Lung (tissue), 12 donors: ENCODE data around the gene APBA2. TPM values are rescaled to one million over a fixed set of nuclear protein-coding genes. Genes with fewer than 3 reads are reported as not detected.

Experiments
- ATAC-seq: fragments of 200-7000 bp; cut with Tn5 transposase; one replicate; pipeline ENCODE4 v1.9.1; 2020; ENCODE audit warnings: moderate number of reproducible peaks; ENCODE audit not compliant: insufficient read depth, low FRiP score
- DNase-seq, 3 donors: peaks; one replicate each; pipeline ENCODE4 v3.0.0-alpha.2; 2013 to 2017
- H3K27ac ChIP-seq, 2 donors: one replicate each; pipeline ENCODE4 v1.5.1; 2013; ENCODE audit warnings: mild to moderate bottlenecking in 2 of 2, moderate library complexity in 2 of 2, control low read depth in 1 of 2, inconsistent platforms in 1 of 2, low read depth in 1 of 2, low read length in 1 of 2
- H3K27me3 ChIP-seq, 3 donors: one replicate each; pipeline ENCODE4 v1.5.1; 2013; ENCODE audit warnings: low read length in 2 of 3; ENCODE audit not compliant: control insufficient read depth in 3 of 3, insufficient read depth in 3 of 3
- H3K36me3 ChIP-seq, 4 donors: one replicate each; pipeline ENCODE4 v1.5.1; 2013; ENCODE audit warnings: low read length in 4 of 4, mild to moderate bottlenecking in 1 of 4, moderate library complexity in 1 of 4; ENCODE audit not compliant: control insufficient read depth in 4 of 4, insufficient read depth in 4 of 4
- H3K4me1 ChIP-seq, 5 donors: one replicate each; pipeline ENCODE4 v1.5.1; 2013; ENCODE audit warnings: low read length in 5 of 5, mild to moderate bottlenecking in 2 of 5, moderate library complexity in 1 of 5; ENCODE audit not compliant: control insufficient read depth in 5 of 5, insufficient read depth in 5 of 5
- H3K4me3 ChIP-seq: one replicate; pipeline ENCODE4 v1.5.1; 2013; ENCODE audit warnings: mild to moderate bottlenecking, control low read depth, moderate library complexity
- H3K9ac ChIP-seq, 2 donors: one replicate each; pipeline ENCODE4 v1.5.1; 2013; ENCODE audit warnings: low read length in 2 of 2, control low read depth in 1 of 2; ENCODE audit not compliant: insufficient read depth in 1 of 2
- H3K9me3 ChIP-seq, 4 donors: one replicate each; pipeline ENCODE4 v1.5.1; 2013; ENCODE audit warnings: low read length in 3 of 4, mild to moderate bottlenecking in 1 of 4, moderate library complexity in 1 of 4; ENCODE audit not compliant: control insufficient read depth in 4 of 4, insufficient read depth in 3 of 4
- WGBS, 2 donors: extraction: QIAGEN DNeasy Blood & Tissue Kit; methylation state at CpG; one replicate each; pipeline ENCODE4 v1.1.7; 2013; 5-methylcytosine and 5-hydroxymethylcytosine counted together
- polyA plus RNA-seq, 2 donors: library from polyadenylated mRNA; stranded (reverse); fragments of 200-250 nt; gene quantifications; one replicate each; pipeline ENCODE4 v1.2.1, GENCODE V29; 2013
- total RNA-seq, 2 donors: library from RNA; depleted of rRNA in 1 of 2; stranded (reverse); fragments of >200 nt in 1 of 2; gene quantifications; one replicate each; pipeline ENCODE4 v1.2.1, GENCODE V29; 2014 to 2021
- TF ChIP-seq, protein P1 (sequence below): IDR thresholded peaks from 2 replicates; pipeline ENCODE4 v1.5.1; 2012; ENCODE audit warnings: mild to moderate bottlenecking; ENCODE audit errors: control extremely low read depth, extremely low read depth
- donor health status: control.
- donor health status: control.
- donor health status: Bipolar disorder and iron deficiency.
- donor health status: healthy.
- donor health status: DM: yes; HTN: yes; CAD: no.

The APBA2 gene
- total and polyA plus RNA-seq, 4 donors = 1.6 to 18.3 (median 4.5) TPM

DNA sequence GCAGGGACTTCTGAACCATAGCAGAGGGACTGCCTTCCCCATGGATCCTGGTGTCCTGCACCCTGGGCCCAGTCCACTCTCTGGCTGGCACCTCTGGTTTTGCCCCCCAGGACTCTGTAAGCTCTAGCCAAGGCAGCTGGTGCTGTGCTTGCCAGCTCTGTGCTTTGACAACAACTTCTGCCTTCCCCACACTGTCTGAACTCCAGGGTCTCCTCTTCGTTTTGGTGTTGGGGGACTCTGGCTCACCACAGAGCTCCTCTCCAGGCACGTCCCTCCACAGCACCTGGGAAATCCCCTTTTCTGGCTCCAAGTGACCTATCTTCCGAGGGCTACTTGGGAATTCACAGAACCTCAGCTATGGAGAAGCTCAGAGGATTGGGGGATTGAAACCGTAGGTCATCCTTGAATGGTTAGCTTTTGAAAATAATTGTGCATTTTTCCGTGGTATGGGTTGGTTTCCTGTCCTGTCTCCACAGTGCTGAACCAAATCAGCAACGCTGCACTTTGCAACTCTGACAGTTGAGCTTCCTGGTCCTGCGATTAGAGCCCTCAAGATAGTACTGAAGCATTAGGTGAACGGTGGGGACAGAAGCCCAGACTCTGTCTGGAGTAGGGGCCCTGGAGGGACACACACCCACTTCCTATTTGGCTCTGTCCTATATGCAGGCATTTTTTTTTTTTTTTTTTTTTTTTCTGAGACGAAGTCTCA, 152.4 kb downstream of the APBA2 start:
- no peak overlapping the region for H3K27ac ChIP-seq
- H3K9me3 ChIP-seq = peaks cover 0 to 3% (median 0%) of the 10 kb centered on the region in 4 donors
- H3K36me3 ChIP-seq = no peaks in the 10 kb centered on the region
- ATAC-seq (no peak), DNase-seq (no peak)
- H3K4me1 ChIP-seq = no peaks in the 10 kb centered on the region
- no peak overlapping the region for H3K4me3 ChIP-seq
- H3K9ac ChIP-seq = no peak overlapping the region
- TF ChIP-seq, protein P1, sequence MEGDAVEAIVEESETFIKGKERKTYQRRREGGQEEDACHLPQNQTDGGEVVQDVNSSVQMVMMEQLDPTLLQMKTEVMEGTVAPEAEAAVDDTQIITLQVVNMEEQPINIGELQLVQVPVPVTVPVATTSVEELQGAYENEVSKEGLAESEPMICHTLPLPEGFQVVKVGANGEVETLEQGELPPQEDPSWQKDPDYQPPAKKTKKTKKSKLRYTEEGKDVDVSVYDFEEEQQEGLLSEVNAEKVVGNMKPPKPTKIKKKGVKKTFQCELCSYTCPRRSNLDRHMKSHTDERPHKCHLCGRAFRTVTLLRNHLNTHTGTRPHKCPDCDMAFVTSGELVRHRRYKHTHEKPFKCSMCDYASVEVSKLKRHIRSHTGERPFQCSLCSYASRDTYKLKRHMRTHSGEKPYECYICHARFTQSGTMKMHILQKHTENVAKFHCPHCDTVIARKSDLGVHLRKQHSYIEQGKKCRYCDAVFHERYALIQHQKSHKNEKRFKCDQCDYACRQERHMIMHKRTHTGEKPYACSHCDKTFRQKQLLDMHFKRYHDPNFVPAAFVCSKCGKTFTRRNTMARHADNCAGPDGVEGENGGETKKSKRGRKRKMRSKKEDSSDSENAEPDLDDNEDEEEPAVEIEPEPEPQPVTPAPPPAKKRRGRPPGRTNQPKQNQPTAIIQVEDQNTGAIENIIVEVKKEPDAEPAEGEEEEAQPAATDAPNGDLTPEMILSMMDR = no peak
- WGBS, 2 donors = 52 to 54% methylated on average over 9 of the region's 9 CpGs
- H3K27me3 ChIP-seq = no peaks in the 10 kb centered on the region

DNA sequence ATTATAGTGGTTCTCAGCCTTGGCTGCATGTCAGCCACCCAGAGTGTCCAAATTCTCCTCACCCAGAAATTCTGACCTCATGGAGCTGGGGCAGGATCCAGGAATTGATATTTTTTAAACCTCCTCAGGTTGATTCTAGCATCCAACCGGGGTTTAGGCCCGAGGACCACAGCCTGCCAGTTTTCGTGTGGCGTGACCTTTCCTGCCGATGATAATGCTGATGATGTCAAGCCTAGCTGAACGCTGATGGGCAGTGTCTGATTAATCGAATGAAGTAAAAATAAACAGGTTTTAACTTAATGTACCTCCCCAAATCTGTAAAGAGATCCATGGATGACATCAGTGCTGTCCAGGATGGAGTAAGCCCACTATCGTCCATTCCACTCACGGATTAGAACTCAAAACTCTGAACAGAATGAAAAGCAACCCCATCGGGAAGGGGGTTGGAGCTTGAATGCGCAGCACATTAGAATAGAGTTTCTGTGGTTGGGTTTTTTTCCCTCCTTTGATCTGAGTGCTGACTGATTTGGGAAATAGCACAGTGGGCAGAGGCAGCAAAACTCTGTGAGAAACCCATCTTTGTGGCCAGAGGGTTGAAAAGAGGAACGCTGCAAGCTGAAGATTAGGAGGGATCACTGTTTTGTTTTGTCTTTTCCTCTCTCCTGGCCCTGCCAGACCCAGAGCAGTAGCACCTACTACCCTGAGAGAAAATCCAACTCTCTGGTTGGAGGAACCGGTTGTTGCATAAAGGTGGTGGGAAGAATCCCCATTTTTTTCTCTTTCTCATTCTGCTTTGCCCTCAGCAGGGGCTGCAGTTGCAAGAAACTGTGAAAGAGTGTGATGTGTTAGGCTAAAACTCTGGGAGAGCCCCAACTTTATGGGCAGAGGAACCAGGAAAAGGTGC, 153.9 kb downstream of the APBA2 start:
- peaks cover 0 to 8% (median 0%) of the 10 kb centered on the region in 5 donors for H3K4me1 ChIP-seq
- H3K36me3 ChIP-seq = no peaks in the 10 kb centered on the region
- ATAC-seq (no peak), DNase-seq (no peak)
- TF ChIP-seq, protein P1 = no peak
- no peaks in the 10 kb centered on the region for H3K27me3 ChIP-seq
- no peak overlapping the region for H3K4me3 ChIP-seq
- H3K27ac ChIP-seq = no peak overlapping the region
- no peak overlapping the region for H3K9ac ChIP-seq
- H3K9me3 ChIP-seq = peaks cover 0 to 3% (median 0%) of the 10 kb centered on the region in 4 donors
- WGBS, 2 donors = 74 to 77% methylated on average over 13 of the region's 13 CpGs

DNA sequence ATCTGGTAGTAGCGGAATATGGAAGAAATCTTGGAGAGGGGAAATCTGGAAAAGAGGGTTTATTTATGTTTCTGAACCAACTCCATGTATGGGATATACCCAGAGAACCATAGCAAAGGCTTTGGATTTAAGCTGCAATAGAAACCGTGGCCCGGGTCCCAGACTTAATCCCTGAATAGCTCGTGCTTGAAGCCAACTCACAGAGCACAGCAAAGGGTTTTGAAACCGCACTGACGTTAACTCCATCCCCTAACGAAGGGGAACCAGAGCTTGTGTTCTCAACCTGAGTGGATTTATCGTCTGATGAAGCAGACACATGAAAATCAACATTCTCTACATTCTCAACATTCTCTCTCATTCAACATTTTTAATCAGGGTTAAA, 154.6 kb downstream of the APBA2 start:
- 62% methylated on average over 8 of the region's 8 CpGs for WGBS, 2 donors
- Histone ChIP-seq H3K27me3 (no peaks in the 10 kb centered on the region), H3K4me3 (no peak overlapping the region), H3K36me3 (no peaks in the 10 kb centered on the region), H3K4me1 (peaks cover 0 to 8% (median 0%) of the 10 kb centered on the region in 5 donors), H3K27ac (no peak overlapping the region), H3K9me3 (peaks cover 0 to 3% (median 0%) of the 10 kb centered on the region in 4 donors), H3K9ac (no peak overlapping the region)
- ATAC-seq (no peak), DNase-seq (peak in 2 of 3 donors; percentile 13 to 62)
- TF ChIP-seq, protein P1 = no peak
